OCI-LY1 (cell line): ENCODE data around the gene CAB39L.
A peak's percentile ranks its signal among the peaks of the same experiment; 100 is the strongest.

Experiments
- H2AFZ ChIP-seq: fragments of 200-600 bp; sonication (generic), shearing (Covaris generic); 2 replicates; pipeline ENCODE4 v1.6.0; 2014; ENCODE audit warnings: antibody characterized with exemption, mild to moderate bottlenecking, low read length
- H3F3A ChIP-seq: fragments of 200-600 bp; sonication (generic), shearing (Covaris generic); 2 replicates; pipeline ENCODE4 v1.6.0; 2014; ENCODE audit warnings: mild to moderate bottlenecking, antibody characterized with exemption, low read length, moderate library complexity; ENCODE audit not compliant: insufficient read depth
- H3K27ac ChIP-seq: fragments of 200-600 bp; sonication (generic); 2 replicates; pipeline ENCODE4 v1.5.1; 2014; ENCODE audit warnings: low read length, mixed run types, mild to moderate bottlenecking, low read depth; ENCODE audit not compliant: poor library complexity, severe bottlenecking
- H3K27me3 ChIP-seq: fragments of 200-600 bp; sonication (generic); 2 replicates; pipeline ENCODE4 v1.6.0; 2014; ENCODE audit warnings: antibody characterized with exemption, mild to moderate bottlenecking, low read length, moderate library complexity; ENCODE audit not compliant: insufficient read depth
- H3K36me3 ChIP-seq: fragments of 200-600 bp; sonication (generic); 2 replicates; pipeline ENCODE4 v1.6.1; 2014; ENCODE audit warnings: mild to moderate bottlenecking, antibody characterized with exemption, low read length, moderate library complexity, mixed read lengths; ENCODE audit not compliant: insufficient read depth
- H3K4me1 ChIP-seq: fragments of 200-600 bp; sonication (generic); 2 replicates; pipeline ENCODE4 v1.5.1; 2014; ENCODE audit warnings: mild to moderate bottlenecking, low read length, moderate library complexity; ENCODE audit not compliant: insufficient read depth, severe bottlenecking
- H3K4me2 ChIP-seq: fragments of 200-600 bp; sonication (generic), shearing (Covaris generic); 2 replicates; pipeline ENCODE4 v1.6.1; 2014; ENCODE audit warnings: low read length
- H3K4me3 ChIP-seq: fragments of 200-600 bp; sonication (generic); 2 replicates; pipeline ENCODE4 v1.5.1; 2014; ENCODE audit warnings: low read length, low read depth, mild to moderate bottlenecking, mixed read lengths; ENCODE audit not compliant: poor library complexity, severe bottlenecking
- H3K79me2 ChIP-seq: fragments of 200-600 bp; shearing (Covaris generic); 2 replicates; pipeline ENCODE4 v1.6.1; 2016; ENCODE audit warnings: mixed run types, low read length, mixed read lengths; ENCODE audit not compliant: insufficient read depth
- H3K9ac ChIP-seq: fragments of 200-600 bp; sonication (generic), shearing (Covaris generic); 2 replicates; pipeline ENCODE4 v1.6.1; 2014; ENCODE audit warnings: mild to moderate bottlenecking, low read length, mixed read lengths
- H3K9me2 ChIP-seq: fragments of 200-600 bp; sonication (generic), shearing (Covaris generic); 2 replicates; pipeline ENCODE4 v1.6.1; 2014; ENCODE audit warnings: low read depth, mild to moderate bottlenecking, low read length, mixed read lengths
- H3K9me3 ChIP-seq: fragments of 200-600 bp; shearing (Covaris generic); 2 replicates; pipeline ENCODE4 v1.6.1; 2014; ENCODE audit warnings: low read length, mixed read lengths
- H4K20me1 ChIP-seq: fragments of 200-600 bp; sonication (generic), shearing (Covaris generic); 2 replicates; pipeline ENCODE4 v1.6.0; 2016; ENCODE audit warnings: mild to moderate bottlenecking, low read length; ENCODE audit not compliant: insufficient read depth
- EZH2 ChIP-seq: fragments of 200-600 bp; sonication (generic), shearing (Covaris generic); IDR thresholded peaks from 2 replicates; pipeline ENCODE4 v1.8.0; 2017; ENCODE audit warnings: borderline replicate concordance, mixed run types, mild to moderate bottlenecking, antibody characterized with exemption, low read length, moderate library complexity, mixed read lengths
- TF ChIP-seq, protein P1 (sequence below): fragments of 200-600 bp; sonication (generic), shearing (Covaris generic); IDR thresholded peaks from 2 replicates; pipeline ENCODE4 v1.5.1; 2017; ENCODE audit warnings: mild to moderate bottlenecking, antibody characterized with exemption, low read length, moderate library complexity, mixed read lengths

Gene CAB39L

DNA sequence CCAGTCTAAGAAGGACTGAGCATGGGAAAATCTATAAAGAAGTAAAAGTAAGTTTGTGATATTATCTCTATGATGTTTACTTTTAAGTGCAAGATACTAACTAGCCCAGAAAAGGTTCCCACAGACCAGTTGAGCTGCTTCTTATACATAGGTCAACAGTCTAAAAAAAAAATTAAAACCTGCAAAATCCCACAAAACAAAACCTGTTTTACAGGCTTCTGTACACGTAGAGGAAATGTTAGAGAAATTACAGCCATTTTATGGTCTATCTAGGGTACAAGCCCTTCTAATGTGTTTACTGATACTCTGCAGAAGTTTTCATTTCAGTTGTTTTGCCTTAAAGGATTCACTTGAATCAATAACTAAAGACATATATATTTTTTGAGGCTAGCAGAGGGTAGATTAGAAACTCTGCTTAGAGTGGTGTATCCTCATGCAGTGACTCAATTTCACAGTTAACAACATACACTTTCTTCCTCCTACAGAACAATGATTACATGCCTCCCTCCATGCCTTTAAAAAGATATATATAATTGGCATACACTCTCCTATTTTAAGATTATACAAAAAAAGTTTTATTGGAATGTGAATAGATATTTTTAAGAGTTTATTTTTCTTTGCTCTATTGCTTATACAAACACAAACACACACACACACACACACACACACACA, 43.9 kb downstream of the CAB39L start:
- Histone ChIP-seq H3K9me3 (peaks cover 3% of the 10 kb centered on the region; the same call in 1 of the 2 replicates), H3K9me2 (no peaks in the 10 kb centered on the region), H3K4me2 (peak overlapping the region; percentile 97), H3K27ac (peak overlapping the region; percentile 83), H3K9ac (peak overlapping the region; percentile 92), H4K20me1 (no peaks in the 10 kb centered on the region), H3K4me3 (peak overlapping the region; percentile 83), H3K79me2 (peaks cover 61% of the 10 kb centered on the region), H3K36me3 (0 out of 2 replicates have a peak, but pooled peaks cover 2% of the 10 kb centered on the region), H2AFZ (no peak overlapping the region), H3F3A (no peaks in the 10 kb centered on the region), H3K27me3 (no peaks in the 10 kb centered on the region), H3K4me1 (peaks cover 36% of the 10 kb centered on the region)
- TF ChIP-seq, protein P1, sequence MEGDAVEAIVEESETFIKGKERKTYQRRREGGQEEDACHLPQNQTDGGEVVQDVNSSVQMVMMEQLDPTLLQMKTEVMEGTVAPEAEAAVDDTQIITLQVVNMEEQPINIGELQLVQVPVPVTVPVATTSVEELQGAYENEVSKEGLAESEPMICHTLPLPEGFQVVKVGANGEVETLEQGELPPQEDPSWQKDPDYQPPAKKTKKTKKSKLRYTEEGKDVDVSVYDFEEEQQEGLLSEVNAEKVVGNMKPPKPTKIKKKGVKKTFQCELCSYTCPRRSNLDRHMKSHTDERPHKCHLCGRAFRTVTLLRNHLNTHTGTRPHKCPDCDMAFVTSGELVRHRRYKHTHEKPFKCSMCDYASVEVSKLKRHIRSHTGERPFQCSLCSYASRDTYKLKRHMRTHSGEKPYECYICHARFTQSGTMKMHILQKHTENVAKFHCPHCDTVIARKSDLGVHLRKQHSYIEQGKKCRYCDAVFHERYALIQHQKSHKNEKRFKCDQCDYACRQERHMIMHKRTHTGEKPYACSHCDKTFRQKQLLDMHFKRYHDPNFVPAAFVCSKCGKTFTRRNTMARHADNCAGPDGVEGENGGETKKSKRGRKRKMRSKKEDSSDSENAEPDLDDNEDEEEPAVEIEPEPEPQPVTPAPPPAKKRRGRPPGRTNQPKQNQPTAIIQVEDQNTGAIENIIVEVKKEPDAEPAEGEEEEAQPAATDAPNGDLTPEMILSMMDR: no peak
- no peak for TF ChIP-seq EZH2

DNA sequence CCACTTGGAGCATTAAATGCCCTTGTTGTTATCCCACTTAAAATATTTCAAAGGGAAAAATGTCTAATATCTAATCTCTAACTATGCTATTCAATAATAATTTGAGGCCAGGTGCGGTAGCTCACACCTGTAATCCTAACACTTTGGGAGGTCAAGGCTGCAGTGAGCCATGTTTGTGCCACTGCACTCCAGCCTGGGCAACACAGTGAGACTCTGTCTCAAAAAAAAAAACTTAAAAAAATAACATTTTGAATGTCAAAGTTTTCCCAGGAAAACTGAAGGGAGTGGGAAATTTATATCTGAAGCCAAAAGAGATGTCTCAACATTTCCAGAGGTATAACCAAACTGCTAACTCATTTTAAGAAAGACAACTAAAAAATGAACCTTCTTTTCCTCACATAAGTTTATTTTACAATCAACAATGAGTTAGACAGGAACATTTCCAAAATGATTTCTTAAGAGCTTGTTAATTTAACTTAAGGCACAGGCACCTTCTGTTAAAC, 47.9 kb downstream of the CAB39L start:
- H3K27ac ChIP-seq: no peak overlapping the region
- no peak for TF ChIP-seq EZH2
- TF ChIP-seq, protein P1: no peak
- H3K79me2 ChIP-seq: peaks cover 91% of the 10 kb centered on the region
- no peak overlapping the region for H3K4me2 ChIP-seq
- H3K4me1 ChIP-seq: peaks cover 34% of the 10 kb centered on the region
- H3K4me3 ChIP-seq: no peak overlapping the region
- H3F3A ChIP-seq: no peaks in the 10 kb centered on the region
- no peaks in the 10 kb centered on the region for H3K9me3 ChIP-seq
- H3K27me3 ChIP-seq: no peaks in the 10 kb centered on the region
- H4K20me1 ChIP-seq: no peaks in the 10 kb centered on the region
- H3K9me2 ChIP-seq: no peaks in the 10 kb centered on the region
- no peak overlapping the region for H3K9ac ChIP-seq
- peaks cover 21% of the 10 kb centered on the region for H3K36me3 ChIP-seq
- no peak overlapping the region for H2AFZ ChIP-seq

DNA sequence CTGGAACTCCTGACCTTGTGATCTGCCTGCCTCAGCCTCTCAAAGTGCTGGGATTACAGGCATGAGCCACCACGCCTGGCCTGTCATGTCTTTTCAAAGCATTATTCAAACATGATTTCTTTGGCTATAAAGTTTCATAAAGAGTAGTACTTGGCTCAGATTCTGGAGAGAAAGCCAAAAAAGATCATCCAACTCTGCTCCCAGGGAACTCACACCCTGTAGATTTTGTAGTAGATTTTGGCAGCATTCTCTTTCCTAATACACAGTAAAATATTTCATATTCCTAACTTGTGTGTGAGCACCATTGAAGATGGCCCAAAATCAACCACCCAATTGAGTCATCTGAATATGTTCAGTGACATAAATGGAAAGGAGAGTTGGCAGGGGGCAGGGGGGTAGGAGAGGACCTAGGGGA, 48.4 kb downstream of the CAB39L start:
- Histone ChIP-seq H3K27ac (no peak overlapping the region), H3K4me3 (no peak overlapping the region), H4K20me1 (no peaks in the 10 kb centered on the region), H3K36me3 (peaks cover 26% of the 10 kb centered on the region), H3K27me3 (no peaks in the 10 kb centered on the region), H3K4me2 (no peak overlapping the region), H3K9me2 (no peaks in the 10 kb centered on the region), H3F3A (no peaks in the 10 kb centered on the region), H3K9me3 (no peaks in the 10 kb centered on the region), H2AFZ (no peak overlapping the region), H3K79me2 (peaks cover 91% of the 10 kb centered on the region), H3K9ac (no peak overlapping the region), H3K4me1 (peaks cover 34% of the 10 kb centered on the region)
- no peak for TF ChIP-seq EZH2
- TF ChIP-seq, protein P1: no peak
